ENCODE measurements around the gene CXCL11.
"Not testable (repeated sequence)": the region's sequence is repeated elsewhere in the genome, so short reads cannot be mapped to it uniquely, and the experiment has no call there.

The CXCL11 gene

DNA sequence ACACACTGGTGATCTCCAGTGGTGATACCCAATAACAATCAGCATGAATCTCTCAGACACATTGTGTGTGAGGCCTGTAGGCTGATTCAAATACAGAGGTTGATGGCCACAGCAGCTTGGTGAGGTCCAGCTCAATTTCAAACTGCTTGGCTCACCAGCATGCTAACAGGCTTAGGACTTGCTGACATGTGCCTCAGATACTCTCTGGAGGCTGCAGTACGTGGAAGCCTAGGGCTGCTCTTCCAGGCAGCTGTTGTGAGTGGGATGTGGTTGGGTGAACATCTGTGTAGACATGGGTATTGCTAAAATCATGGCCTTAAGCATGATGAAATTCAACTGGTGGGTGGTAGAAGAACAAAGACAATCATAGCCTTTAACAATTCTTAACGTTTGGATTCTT lies 32.8 kb downstream of the CXCL11 start:
- TF ChIP-seq, protein P1, sequence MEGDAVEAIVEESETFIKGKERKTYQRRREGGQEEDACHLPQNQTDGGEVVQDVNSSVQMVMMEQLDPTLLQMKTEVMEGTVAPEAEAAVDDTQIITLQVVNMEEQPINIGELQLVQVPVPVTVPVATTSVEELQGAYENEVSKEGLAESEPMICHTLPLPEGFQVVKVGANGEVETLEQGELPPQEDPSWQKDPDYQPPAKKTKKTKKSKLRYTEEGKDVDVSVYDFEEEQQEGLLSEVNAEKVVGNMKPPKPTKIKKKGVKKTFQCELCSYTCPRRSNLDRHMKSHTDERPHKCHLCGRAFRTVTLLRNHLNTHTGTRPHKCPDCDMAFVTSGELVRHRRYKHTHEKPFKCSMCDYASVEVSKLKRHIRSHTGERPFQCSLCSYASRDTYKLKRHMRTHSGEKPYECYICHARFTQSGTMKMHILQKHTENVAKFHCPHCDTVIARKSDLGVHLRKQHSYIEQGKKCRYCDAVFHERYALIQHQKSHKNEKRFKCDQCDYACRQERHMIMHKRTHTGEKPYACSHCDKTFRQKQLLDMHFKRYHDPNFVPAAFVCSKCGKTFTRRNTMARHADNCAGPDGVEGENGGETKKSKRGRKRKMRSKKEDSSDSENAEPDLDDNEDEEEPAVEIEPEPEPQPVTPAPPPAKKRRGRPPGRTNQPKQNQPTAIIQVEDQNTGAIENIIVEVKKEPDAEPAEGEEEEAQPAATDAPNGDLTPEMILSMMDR (IDR thresholded peaks at IDR 0.05; ENCODE audit: insufficient read depth, low read length, poor library complexity, severe bottlenecking): no peak
- no peak for DNase-seq (ENCODE audit: extremely low read depth, insufficient read length)
- H3K4me3 ChIP-seq (replicated peaks; ENCODE audit: low read depth, low read length): no peak overlapping the region
- H3K27me3 ChIP-seq (replicated peaks; ENCODE audit: control insufficient read depth, insufficient read depth, low read length): no peaks in the 10 kb centered on the region
- H3K36me3 ChIP-seq (ENCODE audit: control insufficient read depth, insufficient read depth, low read length): no peaks in the 10 kb centered on the region

DNA sequence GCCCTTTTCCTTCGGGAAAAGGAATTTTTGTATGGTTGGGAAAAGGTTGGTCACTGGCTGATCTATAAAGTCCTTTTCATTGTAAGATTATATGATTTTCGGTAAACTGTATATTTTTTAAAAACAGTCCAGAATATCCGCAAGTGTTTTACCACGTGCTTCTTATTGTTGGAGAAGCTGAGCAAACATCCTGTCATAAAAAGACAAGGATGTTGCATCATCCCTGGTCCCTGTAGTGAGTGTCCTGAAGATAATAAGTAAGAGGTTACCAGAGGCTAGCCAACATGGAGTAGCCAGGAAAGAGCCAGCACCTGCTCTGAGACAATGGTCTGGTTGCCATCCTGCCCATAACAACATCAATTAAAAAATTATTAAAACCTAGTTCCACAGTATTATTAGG lies 33.7 kb downstream of the CXCL11 start:
- Histone ChIP-seq H3K27me3 (replicated peaks; ENCODE audit: control insufficient read depth, insufficient read depth, low read length) (no peaks in the 10 kb centered on the region), H3K36me3 (ENCODE audit: control insufficient read depth, insufficient read depth, low read length) (no peaks in the 10 kb centered on the region), H3K4me3 (replicated peaks; ENCODE audit: low read depth, low read length) (no peak overlapping the region)
- TF ChIP-seq, protein P1 (IDR thresholded peaks at IDR 0.05; ENCODE audit: insufficient read depth, low read length, poor library complexity, severe bottlenecking): no peak
- no peak for DNase-seq (ENCODE audit: extremely low read depth, insufficient read length)

DNA sequence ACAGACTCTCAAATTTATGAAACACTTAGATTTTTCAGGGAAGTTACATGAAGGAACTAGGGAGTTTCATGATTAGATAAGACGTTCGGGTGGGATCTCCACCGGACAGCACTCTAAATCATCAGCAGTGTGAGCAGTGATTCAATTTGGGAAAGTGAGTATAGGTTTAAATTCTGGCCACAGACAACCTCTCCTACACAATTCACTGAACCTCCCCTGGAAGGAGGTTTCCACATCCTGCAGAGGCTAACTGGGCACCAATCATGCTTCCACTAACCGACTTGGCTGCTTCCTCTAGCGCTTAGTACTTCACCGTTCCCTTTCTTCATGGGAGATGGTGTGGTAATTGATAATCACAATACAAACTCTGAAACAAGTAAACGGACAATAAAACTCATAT lies 34.2 kb downstream of the CXCL11 start:
- no peak for DNase-seq (ENCODE audit: extremely low read depth, insufficient read length)
- Histone ChIP-seq H3K4me3 (replicated peaks; ENCODE audit: low read depth, low read length) (no peak overlapping the region), H3K36me3 (ENCODE audit: control insufficient read depth, insufficient read depth, low read length) (no peaks in the 10 kb centered on the region), H3K27me3 (replicated peaks; ENCODE audit: control insufficient read depth, insufficient read depth, low read length) (no peaks in the 10 kb centered on the region)
- TF ChIP-seq, protein P1 (IDR thresholded peaks at IDR 0.05; ENCODE audit: insufficient read depth, low read length, poor library complexity, severe bottlenecking): no peak

DNA sequence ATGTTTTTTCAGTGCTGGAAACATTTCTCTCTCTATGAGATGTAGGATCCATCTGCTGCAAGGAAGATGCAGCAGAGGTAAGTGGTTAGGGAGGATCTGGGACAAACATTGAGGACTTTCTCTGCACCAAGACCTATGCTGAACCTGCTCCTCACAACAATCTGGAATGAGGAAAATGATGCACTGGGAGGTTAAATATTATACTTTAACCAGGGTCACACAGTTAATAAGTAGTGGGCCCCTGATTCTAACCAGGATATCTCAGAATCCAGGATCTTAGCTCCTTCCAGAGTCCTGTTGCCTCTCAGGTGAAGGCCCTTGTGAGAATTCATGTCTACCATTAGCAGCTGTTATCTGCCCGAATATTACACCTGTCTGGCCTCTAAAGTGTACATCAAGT lies 35.6 kb downstream of the CXCL11 start:
- Histone ChIP-seq H3K36me3 (ENCODE audit: control insufficient read depth, insufficient read depth, low read length) (no peaks in the 10 kb centered on the region), H3K4me3 (replicated peaks; ENCODE audit: low read depth, low read length) (no peak overlapping the region), H3K27me3 (replicated peaks; ENCODE audit: control insufficient read depth, insufficient read depth, low read length) (no peaks in the 10 kb centered on the region)
- TF ChIP-seq, protein P1 (IDR thresholded peaks at IDR 0.05; ENCODE audit: insufficient read depth, low read length, poor library complexity, severe bottlenecking): no peak
- no peak for DNase-seq (ENCODE audit: extremely low read depth, insufficient read length)

DNA sequence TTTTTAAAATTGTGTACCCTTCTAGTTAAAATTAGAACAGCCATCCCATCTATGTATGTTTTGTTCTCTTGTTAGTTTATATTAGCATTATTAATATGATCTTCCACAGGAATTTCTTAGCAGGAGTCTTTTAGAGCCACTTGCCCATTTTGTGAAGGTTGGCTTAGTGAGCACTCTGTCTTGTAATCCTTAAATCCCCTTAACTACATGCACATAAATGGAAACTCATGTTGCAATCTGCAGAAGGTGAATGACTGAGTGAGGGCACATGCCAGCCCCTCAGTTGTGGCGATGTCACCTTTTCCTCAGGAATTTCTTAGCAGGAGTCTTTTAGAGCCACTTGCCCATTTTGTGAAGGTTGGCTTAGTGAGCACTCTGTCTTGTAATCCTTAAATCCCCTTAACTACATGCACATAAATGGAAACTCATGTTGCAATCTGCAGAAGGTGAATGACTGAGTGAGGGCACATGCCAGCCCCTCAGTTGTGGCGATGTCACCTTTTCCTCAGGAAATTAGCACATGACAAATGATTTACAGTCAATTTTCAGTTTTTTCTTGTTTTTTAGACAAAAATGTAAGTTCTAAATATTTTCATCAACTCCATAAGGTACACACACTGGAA lies 37.2 kb downstream of the CXCL11 start:
- H3K27me3 ChIP-seq (replicated peaks; ENCODE audit: control insufficient read depth, insufficient read depth, low read length); DNase-seq (ENCODE audit: extremely low read depth, insufficient read length); H3K36me3 ChIP-seq (ENCODE audit: control insufficient read depth, insufficient read depth, low read length); H3K4me3 ChIP-seq (replicated peaks; ENCODE audit: low read depth, low read length): not testable (repeated sequence)

DNA sequence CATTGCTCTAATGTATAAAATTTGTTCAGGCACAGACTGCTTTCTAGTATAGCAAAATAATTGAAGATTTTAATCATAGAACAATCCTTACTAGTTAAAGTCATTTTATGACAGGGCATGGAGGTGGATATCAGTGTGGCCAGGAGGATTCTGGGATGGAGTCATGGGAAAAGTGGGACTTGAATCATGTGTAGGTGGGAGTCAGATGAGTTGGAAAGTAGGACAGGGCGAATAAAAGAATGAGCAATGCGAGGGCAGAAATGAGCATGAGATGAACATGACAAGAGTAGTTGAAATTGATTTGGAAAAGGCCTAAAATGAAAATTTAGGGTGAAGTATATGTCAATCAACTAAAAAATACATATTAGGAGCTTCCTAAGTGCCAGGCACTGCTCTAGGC lies 37.9 kb downstream of the CXCL11 start:
- no peaks in the 10 kb centered on the region for H3K36me3 ChIP-seq (ENCODE audit: control insufficient read depth, insufficient read depth, low read length)
- no peak overlapping the region for H3K4me3 ChIP-seq (replicated peaks; ENCODE audit: low read depth, low read length)
- no peak for DNase-seq (ENCODE audit: extremely low read depth, insufficient read length)
- TF ChIP-seq, protein P1 (IDR thresholded peaks at IDR 0.05; ENCODE audit: insufficient read depth, low read length, poor library complexity, severe bottlenecking): no peak
- H3K27me3 ChIP-seq (replicated peaks; ENCODE audit: control insufficient read depth, insufficient read depth, low read length): no peaks in the 10 kb centered on the region; the same call in 1 of the 2 replicates
